ENCODE measurements around the gene OLFML1.

GRCh38 chr11:7527029-7527428 is 41.7 kb downstream of the OLFML1 start:
- TF ChIP-seq JUNB (IDR thresholded peaks at IDR 0.05) (no peak), CTCF (IDR thresholded peaks at IDR 0.05) (no peak), ESRRA (IDR thresholded peaks at IDR 0.05; ENCODE audit: borderline replicate concordance, low read length) (no peak), JUN (IDR thresholded peaks at IDR 0.05) (no peak), HMGXB4 (CRISPR knock-in tag; IDR thresholded peaks at IDR 0.05; ENCODE audit: borderline replicate concordance) (no peak), POLR2A (IDR thresholded peaks at IDR 0.05; ENCODE audit: low read length) (no peak), SMC3 (IDR thresholded peaks at IDR 0.05) (no peak), MAX (IDR thresholded peaks at IDR 0.05) (no peak), MYC (IDR thresholded peaks at IDR 0.05; ENCODE audit: borderline replicate concordance, low read length) (no peak), BHLHE40 (IDR thresholded peaks at IDR 0.05; ENCODE audit: low read depth, low read length) (no peak), RFX5 (IDR thresholded peaks at IDR 0.05) (no peak)
